Measurements from ENCODE around the gene MUC20. TPM values are rescaled to one million over a fixed set of nuclear protein-coding genes. Genes with fewer than 3 reads are reported as not detected.

Gene MUC20, protein sequence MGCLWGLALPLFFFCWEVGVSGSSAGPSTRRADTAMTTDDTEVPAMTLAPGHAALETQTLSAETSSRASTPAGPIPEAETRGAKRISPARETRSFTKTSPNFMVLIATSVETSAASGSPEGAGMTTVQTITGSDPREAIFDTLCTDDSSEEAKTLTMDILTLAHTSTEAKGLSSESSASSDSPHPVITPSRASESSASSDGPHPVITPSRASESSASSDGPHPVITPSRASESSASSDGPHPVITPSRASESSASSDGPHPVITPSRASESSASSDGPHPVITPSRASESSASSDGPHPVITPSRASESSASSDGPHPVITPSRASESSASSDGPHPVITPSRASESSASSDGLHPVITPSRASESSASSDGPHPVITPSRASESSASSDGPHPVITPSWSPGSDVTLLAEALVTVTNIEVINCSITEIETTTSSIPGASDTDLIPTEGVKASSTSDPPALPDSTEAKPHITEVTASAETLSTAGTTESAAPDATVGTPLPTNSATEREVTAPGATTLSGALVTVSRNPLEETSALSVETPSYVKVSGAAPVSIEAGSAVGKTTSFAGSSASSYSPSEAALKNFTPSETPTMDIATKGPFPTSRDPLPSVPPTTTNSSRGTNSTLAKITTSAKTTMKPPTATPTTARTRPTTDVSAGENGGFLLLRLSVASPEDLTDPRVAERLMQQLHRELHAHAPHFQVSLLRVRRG
- 0.30 to 0.87 TPM (median 0.61 TPM) in 5 replicates for total RNA-seq (2022; extraction: Qiagen RNA extraction)

GRCh38 chr3:195720831-195721506, at the start of gene MUC20:
Gene MUC20, plus strand, starts transcription at chr3:195720978. Its CDS starts 30 bp downstream, at chr3:195721008.

Other genes with a start within 250 kb of the MUC20 start
- 17.2 to 20.6 TPM (median 18.2 TPM) in 5 replicates for gene PPP1R2, start 177.7 kb upstream of the MUC20 start, total RNA-seq (2022; extraction: Qiagen RNA extraction)
- 1.3 to 2.1 TPM (median 1.6 TPM) in 5 replicates for gene APOD, start 137.0 kb upstream of the MUC20 start, total RNA-seq (2022; extraction: Qiagen RNA extraction)
- 0.01 to 0.10 TPM (median 0.05 TPM) in 4 of 5 replicates, not detected in the other for gene MUC4, start 91.0 kb downstream of the MUC20 start, total RNA-seq (2022; extraction: Qiagen RNA extraction)
- 21.4 to 31.2 TPM (median 27.4 TPM) in 5 replicates for gene TNK2, start 187.6 kb downstream of the MUC20 start, total RNA-seq (2022; extraction: Qiagen RNA extraction)

Measured in A549 treated with AZD2906 at 1 μM for 4 hours (cell line).